ENCODE measurements around the gene PIGP. TPM values are rescaled to one million over a fixed set of nuclear protein-coding genes. Genes with fewer than 3 reads are reported as not detected.

The PIGP gene
- total and polyA plus RNA-seq, 2 donors (not counting 3 experiments of a cell fraction or from before 2014, with no cell fraction given), result 11.4 to 18.9 TPM

GRCh38 chr21:37045149-37045548, 27.7 kb downstream of the PIGP start:
- Histone ChIP-seq H3K4me2 (ENCODE audit: insufficient read depth, low read length) (no peak overlapping the region), H3K79me2 (ENCODE audit: control insufficient read depth, insufficient read depth, low read length) (no peaks in the 10 kb centered on the region), H3K9me3 (replicated peaks; ENCODE audit: control insufficient read depth, insufficient read depth, low read length) (no peaks in the 10 kb centered on the region), H4K20me1 (replicated peaks; ENCODE audit: control insufficient read depth, extremely low read depth, insufficient read depth, low read length) (no peaks in the 10 kb centered on the region), H2AFZ (ENCODE audit: low read depth, low read length) (no peak overlapping the region), H3K9ac (replicated peaks; ENCODE audit: extremely low read depth, insufficient read depth, low read length) (no peak overlapping the region), H3K27ac (ENCODE audit: insufficient read depth, low read depth, low read length) (no peak overlapping the region), H3K4me1 (ENCODE audit: control insufficient read depth, extremely low read depth, insufficient read depth, low read length) (no peaks in the 10 kb centered on the region), H3K4me3 (replicated peaks in 1 of 3; ENCODE audit: insufficient read depth in 1 of 3, low read depth in 1 of 3, low read length in 3 of 3) (no peak overlapping the region), H3K36me3 (ENCODE audit: control insufficient read depth in 2 of 2, extremely low read depth in 1 of 2, insufficient read depth in 2 of 2, low read length in 2 of 2) (no peaks in the 10 kb centered on the region), H3K9me1 (replicated peaks; ENCODE audit: control insufficient read depth, extremely low read depth, insufficient read depth, low read length) (no peaks in the 10 kb centered on the region), H3K27me3 (ENCODE audit: control insufficient read depth in 2 of 2, insufficient read depth in 2 of 2, low read length in 2 of 2) (peaks cover 2 to 3% of the 10 kb centered on the region in 2 experiments)
- ChIA-PET CTCF (no interaction called here), POLR2A (interaction anchor here (0.7 kb wide), 1 partner anchor 22 kb away, joined by 3 read pairs; no protein-coding TSS in a partner anchor)
- dilution Hi-C loops (cut with MboI; ENCODE audit: extremely low pct_ligation_motif_present, low sequenced_read_pairs), result no loop called here
- TF ChIP-seq POLR2AphosphoS5 (IDR thresholded peaks at IDR 0.05; ENCODE audit: insufficient read depth, low read depth, low read length) (no peak), MYC (IDR thresholded peaks at IDR 0.05; ENCODE audit: low read depth, low read length) (no peak), EZH2 (IDR thresholded peaks at IDR 0.05; ENCODE audit: borderline replicate concordance, low read depth, low read length, severe bottlenecking) (no peak), POLR2A (IDR thresholded peaks at IDR 0.05; ENCODE audit: low read depth, low read length) (no peak), JUN (IDR thresholded peaks at IDR 0.05; ENCODE audit: borderline replicate concordance, insufficient read depth, insufficient read length, low read depth) (no peak), CTCF (IDR thresholded peaks at IDR 0.05; ENCODE audit: extremely low read depth in 1 of 2, insufficient read depth in 1 of 2, low read depth in 1 of 2, low read length in 2 of 2) (no peak), MAX (IDR thresholded peaks at IDR 0.05; ENCODE audit: insufficient read depth, insufficient read length) (no peak), GATA2 (IDR thresholded peaks at IDR 0.05; ENCODE audit: insufficient read depth, insufficient read length, low read depth, low read length) (no peak), FOS (IDR thresholded peaks at IDR 0.05; ENCODE audit: borderline replicate concordance, insufficient read depth, low read length) (no peak)
- no TSS peak for BruUV-seq (replicated peaks)
- intact Hi-C loops (cut with micrococcal nuclease), result no loop called here
- DNase-seq (ENCODE audit: low read depth, low spot score) (no peak), FAIRE-seq (no peak)

All from endothelial cell of umbilical vein (primary cell).